HCT116 (cell line): ENCODE results near the gene CUBN. TPM values are rescaled to one million over a fixed set of nuclear protein-coding genes. Genes with fewer than 3 reads are reported as not detected.

ENCODE experiments used
- ATF3 ChIP-seq: IDR thresholded peaks from 2 replicates; pipeline ENCODE4 v1.6.1; 2012
- CEBPB ChIP-seq: IDR thresholded peaks from 2 replicates; pipeline ENCODE4 v1.6.1; 2012; ENCODE audit warnings: low read depth
- EGR1 ChIP-seq: IDR thresholded peaks from 2 replicates; pipeline ENCODE4 v1.6.1; 2012; ENCODE audit warnings: low read depth
- ELF1 ChIP-seq: IDR thresholded peaks from 2 replicates; pipeline ENCODE4 v1.6.1; 2012; ENCODE audit warnings: low read depth, borderline replicate concordance
- EZH2phosphoT487 ChIP-seq: fragments of 200-600 bp; IDR thresholded peaks from 2 replicates; pipeline ENCODE4 v1.6.1; 2018; ENCODE audit warnings: antibody characterized with exemption, borderline replicate concordance
- FOSL1 ChIP-seq: IDR thresholded peaks from 2 replicates; pipeline ENCODE4 v1.6.1; 2012; ENCODE audit warnings: low read depth
- JUND ChIP-seq: IDR thresholded peaks from 2 replicates; pipeline ENCODE4 v1.6.1; 2012
- RAD21 ChIP-seq: IDR thresholded peaks from 2 replicates; pipeline ENCODE4 v1.6.1; 2012; ENCODE audit warnings: low read depth, mild to moderate bottlenecking
- SIN3A ChIP-seq: IDR thresholded peaks from 2 replicates; pipeline ENCODE4 v1.6.1; 2012; ENCODE audit warnings: low read depth
- SP1 ChIP-seq: IDR thresholded peaks from 2 replicates; pipeline ENCODE4 v1.6.1; 2012; ENCODE audit warnings: low read depth
- TCF7L2 ChIP-seq: IDR thresholded peaks from 2 replicates; pipeline ENCODE4 v1.7.0; 2011; ENCODE audit warnings: borderline replicate concordance, inconsistent platforms; ENCODE audit not compliant: insufficient read depth, insufficient read length; ENCODE audit errors: extremely low read depth
- YY1 ChIP-seq: IDR thresholded peaks from 2 replicates; pipeline ENCODE4 v1.6.1; 2011; ENCODE audit warnings: low read length, low read depth, moderate library complexity, mild to moderate bottlenecking; ENCODE audit not compliant: insufficient replicate concordance; ENCODE audit errors: extremely low read depth
- ZBTB33 ChIP-seq: IDR thresholded peaks from 2 replicates; pipeline ENCODE4 v1.6.1; 2011; ENCODE audit warnings: mild to moderate bottlenecking, low read length, moderate library complexity; ENCODE audit not compliant: insufficient replicate concordance; ENCODE audit errors: extremely low read depth
- total RNA-seq: library from RNA; stranded (reverse); gene quantifications from one replicate; pipeline ENCODE4 v1.2.1, GENCODE V29; 2021; ENCODE audit not compliant: unreplicated experiment
- TF ChIP-seq, protein P1 (sequence below), 3 experiments: fragments of 200-600 bp in 1 of 3; sonication (generic) in 1 of 3; IDR thresholded peaks in 2 of 3; conservative IDR thresholded peaks in 1 of 3; 2 replicates each; pipeline ENCODE4 v1.5.1; 2012 to 2017; ENCODE audit warnings: low read depth in 2 of 3, low read length in 2 of 3, antibody characterized with exemption in 1 of 3, borderline replicate concordance in 1 of 3, control low read depth in 1 of 3, mild to moderate bottlenecking in 1 of 3, mixed read lengths in 1 of 3, mixed run types in 1 of 3, moderate library complexity in 1 of 3; ENCODE audit not compliant: insufficient read depth in 1 of 3

CUBN gene
- total RNA-seq, 1 experiment from 2014 or later: 1.2 TPM

DNA sequence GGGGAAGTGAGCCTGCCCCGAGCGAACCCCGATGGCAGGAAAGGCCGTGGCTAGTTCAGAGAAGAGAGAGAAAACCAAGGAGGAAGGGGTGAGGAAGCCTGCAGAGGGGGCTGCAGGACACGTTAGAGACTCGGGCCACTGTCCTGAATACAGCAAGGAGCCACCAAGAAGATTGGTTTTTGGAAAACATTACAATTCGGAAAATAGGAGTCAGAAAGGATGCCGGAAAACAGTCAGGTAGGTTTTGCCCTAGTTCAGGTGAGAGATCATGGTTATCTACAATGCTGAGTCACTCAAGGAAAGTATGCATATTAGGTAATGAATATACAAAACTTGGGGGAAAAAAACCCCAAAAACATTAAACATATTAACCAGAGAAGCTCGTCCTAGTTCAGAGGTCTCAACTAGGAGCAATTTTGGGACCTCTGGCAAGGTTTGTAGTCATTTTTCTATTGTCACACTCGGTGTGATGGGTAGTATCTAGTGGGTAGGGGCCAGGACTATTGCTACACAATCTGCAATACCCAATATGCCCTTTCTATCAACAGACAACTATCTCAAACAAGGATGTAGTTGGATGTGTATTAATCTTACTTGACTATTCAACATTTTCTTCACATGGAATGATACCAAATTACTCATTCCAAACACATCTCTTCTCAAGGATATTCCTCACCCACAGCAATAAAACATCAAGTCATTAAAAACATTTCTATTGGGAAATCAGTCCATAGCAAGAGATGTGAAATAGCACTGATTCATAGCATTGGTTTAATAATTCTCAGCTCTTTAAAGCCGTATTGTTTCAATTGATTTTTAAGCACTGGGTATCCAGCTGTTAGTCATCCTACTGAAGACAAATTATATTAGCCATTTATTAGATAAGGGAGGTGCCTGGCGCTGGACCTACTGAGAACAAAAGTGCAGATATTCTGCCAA, 238.0 kb downstream of the CUBN start (continued):
- TF ChIP-seq, protein P1, sequence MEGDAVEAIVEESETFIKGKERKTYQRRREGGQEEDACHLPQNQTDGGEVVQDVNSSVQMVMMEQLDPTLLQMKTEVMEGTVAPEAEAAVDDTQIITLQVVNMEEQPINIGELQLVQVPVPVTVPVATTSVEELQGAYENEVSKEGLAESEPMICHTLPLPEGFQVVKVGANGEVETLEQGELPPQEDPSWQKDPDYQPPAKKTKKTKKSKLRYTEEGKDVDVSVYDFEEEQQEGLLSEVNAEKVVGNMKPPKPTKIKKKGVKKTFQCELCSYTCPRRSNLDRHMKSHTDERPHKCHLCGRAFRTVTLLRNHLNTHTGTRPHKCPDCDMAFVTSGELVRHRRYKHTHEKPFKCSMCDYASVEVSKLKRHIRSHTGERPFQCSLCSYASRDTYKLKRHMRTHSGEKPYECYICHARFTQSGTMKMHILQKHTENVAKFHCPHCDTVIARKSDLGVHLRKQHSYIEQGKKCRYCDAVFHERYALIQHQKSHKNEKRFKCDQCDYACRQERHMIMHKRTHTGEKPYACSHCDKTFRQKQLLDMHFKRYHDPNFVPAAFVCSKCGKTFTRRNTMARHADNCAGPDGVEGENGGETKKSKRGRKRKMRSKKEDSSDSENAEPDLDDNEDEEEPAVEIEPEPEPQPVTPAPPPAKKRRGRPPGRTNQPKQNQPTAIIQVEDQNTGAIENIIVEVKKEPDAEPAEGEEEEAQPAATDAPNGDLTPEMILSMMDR (IDR thresholded peaks at IDR 0.05 in 2 of 3, conservative IDR thresholded peaks at IDR 0.05 in 1 of 3; ENCODE audit: borderline replicate concordance in 1 of 3, insufficient read depth in 1 of 3, low read depth in 2 of 3, low read length in 2 of 3): peak; percentile 68 to 76 (median 73)
- TF ChIP-seq TCF7L2: peak; percentile 44
- TF ChIP-seq EZH2phosphoT487: no peak
- TF ChIP-seq ATF3: peak; percentile 37; the same call in 1 of the 2 replicates
- peak; percentile 20; the same call in 1 of the 2 replicates for TF ChIP-seq ELF1
- peak; percentile 97 for TF ChIP-seq CEBPB
- no peak for TF ChIP-seq YY1
- TF ChIP-seq ZBTB33: peak; percentile 78
- peak; percentile 90 for TF ChIP-seq RAD21
- peak; percentile 64 for TF ChIP-seq FOSL1
- TF ChIP-seq JUND: peak; percentile 72
- peak; percentile 55; the same call in 1 of the 2 replicates for TF ChIP-seq EGR1
- TF ChIP-seq SIN3A: peak; percentile 99
- TF ChIP-seq SP1: peak; percentile 88
